Measurements from ENCODE around the gene CDC34. TPM values are rescaled to one million over a fixed set of nuclear protein-coding genes. Genes with fewer than 3 reads are reported as not detected.

The CDC34 gene
- total and polyA plus RNA-seq, 9 of the 15 experiments (the other 6 are each of a cell fraction or from before 2014, with no cell fraction given) = 0.80 to 203 (median 65.5) TPM

- no peak for TF ChIP-seq RNF219 (CRISPR knock-in tag; IDR thresholded peaks at IDR 0.05)
- TF ChIP-seq RBFOX2 (IDR thresholded peaks at IDR 0.05; ENCODE audit: low read depth, low read length) = peak; percentile 45
- no peak for TF ChIP-seq ZBTB34 (CRISPR knock-in tag; IDR thresholded peaks at IDR 0.05)
- no peak for TF ChIP-seq IRF9 (tag; IDR thresholded peaks at IDR 0.05)
- TF ChIP-seq CTCFL (IDR thresholded peaks at IDR 0.05; ENCODE audit: borderline replicate concordance, insufficient read depth, low read depth, low read length, poor library complexity, severe bottlenecking) = peak; percentile 82
- TF ChIP-seq HMBOX1 (IDR thresholded peaks at IDR 0.05) = 0 out of 2 replicates have a peak, but pooled peaks have one; percentile 17
- peak; percentile 59; the same call in 1 of the 2 replicates for TF ChIP-seq KLF16 (IDR thresholded peaks at IDR 0.05)
- TF ChIP-seq POLR2H (tag; IDR thresholded peaks at IDR 0.05; ENCODE audit: low read depth) = no peak
- TF ChIP-seq MAX (CRISPR knock-in tag; IDR thresholded peaks at IDR 0.05) = peak; percentile 94
- 0 out of 2 replicates have a peak, but pooled peaks have one; percentile 24 for TF ChIP-seq ZBTB17 (CRISPR knock-in tag; IDR thresholded peaks at IDR 0.05)
These were observed 20.9 kb upstream of the CDC34 start (continued) for GRCh38 chr19:510606-511100.

All from K562 (cell line).